H1 (cell line): ENCODE data around the gene TUT4. TPM values are rescaled to one million over a fixed set of nuclear protein-coding genes. Genes with fewer than 3 reads are reported as not detected.
A peak's percentile ranks its signal among the peaks of the same experiment; 100 is the strongest.

Experiments
- CTCF ChIA-PET: fragments of 300-600 bp; sonication (Branson Sonifier 250); formaldehyde crosslinking; loops from one replicate; lab custom pipeline; 2021; ENCODE audit not compliant: partially characterized antibody; lab: Charles Lee
- POLR2A ChIA-PET: fragments of 300-600 bp; sonication (Branson Sonifier 250); formaldehyde crosslinking; loops from one replicate; lab custom pipeline; 2021; ENCODE audit warnings: inconsistent platforms; ENCODE audit not compliant: partially characterized antibody; lab: Charles Lee
- DNase-seq, 2 experiments: peaks; one replicate each; pipeline versions ENCODE4 v3.0.0 to v3.0.0-alpha.2; 2010 to 2022; ENCODE audit warnings: low spot score in 2 of 2, low read depth in 1 of 2, mixed read lengths in 1 of 2
- FAIRE-seq: peaks from 2 replicates; lab custom pipeline; 2011; peaks lifted over from hg19 to GRCh38; lab: Jason Lieb, UNC
- H2AFZ ChIP-seq: 2 replicates; pipeline ENCODE4 v1.8.1; 2012; ENCODE audit warnings: low read length, inconsistent platforms
- H2AK5ac ChIP-seq: 2 replicates; pipeline ENCODE4 v1.6.1; 2013; ENCODE audit warnings: low read depth, low read length
- H2BK120ac ChIP-seq: replicated peaks from 2 replicates; pipeline ENCODE3; 2013; ENCODE audit warnings: low read depth, low read length, inconsistent platforms
- H2BK12ac ChIP-seq: 2 replicates; pipeline ENCODE4 v1.6.1; 2013; ENCODE audit warnings: low read depth, low read length
- H2BK15ac ChIP-seq: 2 replicates; pipeline ENCODE4 v1.6.1; 2013; ENCODE audit warnings: low read length
- H2BK20ac ChIP-seq: 2 replicates; pipeline ENCODE4 v1.6.1; 2013; ENCODE audit warnings: low read length
- H2BK5ac ChIP-seq: 2 replicates; pipeline ENCODE4 v1.6.1; 2013; ENCODE audit warnings: low read depth, low read length
- H3K14ac ChIP-seq: 2 replicates; pipeline ENCODE4 v1.6.1; 2013; ENCODE audit warnings: inconsistent platforms; ENCODE audit not compliant: insufficient read length
- H3K18ac ChIP-seq: 2 replicates; pipeline ENCODE4 v1.6.1; 2013; ENCODE audit warnings: low read length; ENCODE audit errors: extremely low read depth
- H3K23ac ChIP-seq: 2 replicates; pipeline ENCODE4 v1.6.1; 2013; ENCODE audit warnings: inconsistent platforms; ENCODE audit not compliant: insufficient read length
- H3K23me2 ChIP-seq: 2 replicates; pipeline ENCODE4 v1.6.1; 2013; ENCODE audit warnings: low read depth, low read length
- H3K27ac ChIP-seq: 2 replicates; pipeline ENCODE4 v1.6.1; 2011; ENCODE audit warnings: low read depth, low read length, inconsistent platforms
- H3K27me3 ChIP-seq, 4 experiments: replicated peaks in 1 of 4; 1 replicate in 1 of 4; 2 replicates in 3 of 4; pipeline versions ENCODE4 v1.6.1 to v1.8.1; 2011 to 2013; ENCODE audit warnings: low read length in 3 of 4, mild to moderate bottlenecking in 3 of 4, inconsistent platforms in 2 of 4, mixed read lengths in 2 of 4, moderate library complexity in 1 of 4; ENCODE audit not compliant: control insufficient read depth in 3 of 4, insufficient read depth in 3 of 4; ENCODE audit errors: extremely low read depth in 1 of 4
- H3K36me3 ChIP-seq, 4 experiments: 2 replicates each; pipeline versions ENCODE4 v1.6.1 to v1.8.1; 2011 to 2013; ENCODE audit warnings: mild to moderate bottlenecking in 4 of 4, low read length in 3 of 4, moderate library complexity in 2 of 4, control low read depth in 1 of 4, inconsistent platforms in 1 of 4; ENCODE audit not compliant: insufficient read depth in 4 of 4, control insufficient read depth in 2 of 4
- H3K4ac ChIP-seq: replicated peaks from 2 replicates; pipeline ENCODE3; 2013; ENCODE audit warnings: low read length, low read depth, mixed read lengths, inconsistent platforms; ENCODE audit not compliant: insufficient read length
- H3K4me1 ChIP-seq, 4 experiments: replicated peaks in 1 of 4; 1 replicate in 1 of 4; 2 replicates in 3 of 4; pipeline versions ENCODE4 v1.6.1 to v1.8.1; 2011 to 2013; ENCODE audit warnings: low read length in 3 of 4, inconsistent platforms in 2 of 4, mixed read lengths in 1 of 4; ENCODE audit not compliant: insufficient read depth in 4 of 4, control insufficient read depth in 3 of 4
- H3K4me2 ChIP-seq, 2 experiments: 2 replicates each; pipeline versions ENCODE4 v1.6.1 to v1.8.1; 2011 to 2013; ENCODE audit warnings: low read depth in 2 of 2, low read length in 2 of 2, control low read depth in 1 of 2, inconsistent platforms in 1 of 2, mild to moderate bottlenecking in 1 of 2; ENCODE audit not compliant: insufficient read depth in 1 of 2
- H3K4me3 ChIP-seq, 4 experiments: fragments of 200-600, 300-600 bp in 1 of 4; sonication (generic), shearing (Covaris generic), sonication (Bioruptor Twin) in 1 of 4; 2 replicates each; pipeline versions ENCODE4 v1.5.1 to v1.8.1; 2011 to 2016; ENCODE audit warnings: low read length in 4 of 4, low read depth in 3 of 4, control low read depth in 2 of 4, inconsistent platforms in 2 of 4, mild to moderate bottlenecking in 2 of 4, mixed read lengths in 1 of 4, moderate library complexity in 1 of 4; ENCODE audit not compliant: insufficient read depth in 2 of 4; ENCODE audit errors: extremely low read depth in 1 of 4
- H3K56ac ChIP-seq: replicated peaks from 2 replicates; pipeline ENCODE3; 2013; ENCODE audit warnings: low read depth, mild to moderate bottlenecking, mixed read lengths, low read length, inconsistent platforms; ENCODE audit not compliant: insufficient read length
- H3K79me1 ChIP-seq: 2 replicates; pipeline ENCODE4 v1.6.1; 2013; ENCODE audit warnings: low read depth, low read length, control low read depth
- H3K79me2 ChIP-seq, 2 experiments: 2 replicates each; pipeline versions ENCODE4 v1.6.1 to v1.8.1; 2012 to 2013; ENCODE audit warnings: low read length in 2 of 2, mild to moderate bottlenecking in 2 of 2, inconsistent platforms in 1 of 2; ENCODE audit not compliant: insufficient read depth in 2 of 2, control insufficient read depth in 1 of 2
- H3K9ac ChIP-seq, 4 experiments: replicated peaks in 1 of 4; 1 replicate in 1 of 4; 2 replicates in 3 of 4; pipeline versions ENCODE4 v1.6.1 to v1.8.1; 2011 to 2013; ENCODE audit warnings: low read depth in 3 of 4, low read length in 3 of 4, control low read depth in 2 of 4, mild to moderate bottlenecking in 2 of 4, moderate library complexity in 2 of 4, inconsistent platforms in 1 of 4; ENCODE audit errors: extremely low read depth in 1 of 4
- H3K9me3 ChIP-seq, 2 experiments: 2 replicates each; pipeline versions ENCODE4 v1.6.1 to v1.8.1; 2012 to 2013; ENCODE audit warnings: mild to moderate bottlenecking in 2 of 2, moderate library complexity in 2 of 2, control low read depth in 1 of 2, inconsistent platforms in 1 of 2, low read depth in 1 of 2, low read length in 1 of 2, mixed read lengths in 1 of 2; ENCODE audit not compliant: insufficient read depth in 2 of 2
- H4K20me1 ChIP-seq, 2 experiments: replicated peaks in 1 of 2; 2 replicates each; pipeline versions ENCODE3 to v1.8.1; 2011 to 2013; ENCODE audit warnings: inconsistent platforms in 2 of 2, low read length in 2 of 2, mild to moderate bottlenecking in 1 of 2; ENCODE audit not compliant: insufficient read depth in 2 of 2, control insufficient read depth in 1 of 2
- H4K5ac ChIP-seq: 2 replicates; pipeline ENCODE4 v1.6.1; 2013; ENCODE audit warnings: low read length, low read depth, mixed read lengths, inconsistent platforms; ENCODE audit not compliant: insufficient read length
- H4K8ac ChIP-seq: 2 replicates; pipeline ENCODE4 v1.8.0; 2013; ENCODE audit warnings: mild to moderate bottlenecking, moderate library complexity, low read length, inconsistent platforms; ENCODE audit not compliant: insufficient read depth; ENCODE audit errors: extremely low read depth
- H4K91ac ChIP-seq: replicated peaks from 2 replicates; pipeline ENCODE3; 2013; ENCODE audit warnings: low read length, mixed read lengths, inconsistent platforms; ENCODE audit not compliant: insufficient read length
- CHD2 ChIP-seq: IDR thresholded peaks from 2 replicates; pipeline ENCODE4 v1.6.1; 2012; ENCODE audit warnings: low read length, improper control_type of control experiment
- SP1 ChIP-seq: IDR thresholded peaks from 2 replicates; pipeline ENCODE4 v1.6.1; 2011; ENCODE audit warnings: low read depth, low read length
- YY1 ChIP-seq: IDR thresholded peaks from 2 replicates; pipeline ENCODE4 v1.6.1; 2011; ENCODE audit warnings: low read depth, mild to moderate bottlenecking, low read length
- WGBS, 2 experiments: shearing (Covaris generic) in 1 of 2; methylation state at CpG; one replicate each; pipeline versions ENCODE4 v1.1.6 to v1.1.7; 2013 to 2015; ENCODE audit warnings: low lambda C conversion rate in 2 of 2, mixed read lengths in 2 of 2, inconsistent platforms in 1 of 2, low coverage in 1 of 2, missing lambda C conversion rate in 1 of 2; ENCODE audit not compliant: insufficient replicate concordance in 2 of 2, insufficient coverage in 1 of 2, insufficient read length in 1 of 2; ENCODE audit errors: extremely low coverage in 1 of 2, missing lambda C conversion rate in 1 of 2; 5-methylcytosine and 5-hydroxymethylcytosine counted together
- polyA plus RNA-seq, 7 experiments: library from polyadenylated mRNA; depleted of rRNA in 3 of 7; stranded (reverse) in 5 of 7; unstranded in 2 of 7; fragments of >200 nt in 5 of 7; fragments of 200-250 nt in 2 of 7; gene quantifications; 1 replicate in 5 of 7; 2 replicates in 1 of 7; 4 replicates in 1 of 7; pipeline versions ENCODE4 v1.2.1 to v1.2.3, GENCODE V29; 2011 to 2013; ENCODE audit warnings: missing spikeins in 2 of 7, mixed read lengths in 2 of 7
- total RNA-seq: library from RNA; stranded (reverse); fragmentation: NEBNext Ultra II Directional; extraction: Animal tissue kit (Norgen Biotek cat#: 25700); gene quantifications from 2 replicates; pipeline ENCODE4 v1.2.1, GENCODE V29; 2021

TUT4 gene
- total and polyA plus RNA-seq, 2 of the 8 experiments (the other 6 are each of a cell fraction or from before 2014, with no cell fraction given) = 54.5 to 63.3 TPM

- Histone ChIP-seq H2AFZ (no peak overlapping the region), H3K27ac (no peak overlapping the region), H3K9ac (no peak overlapping the region), H3K18ac (no peak overlapping the region), H3K4me3 (no peak overlapping the region), H3K14ac (no peak overlapping the region), H3K36me3 (no peaks in the 10 kb centered on the region), H3K79me2 (no peaks in the 10 kb centered on the region), H3K79me1 (no peaks in the 10 kb centered on the region), H2BK5ac (no peak overlapping the region), H4K5ac (no peak overlapping the region), H3K23me2 (no peaks in the 10 kb centered on the region; the same call in 1 of the 2 replicates), H3K9me3 (no peaks in the 10 kb centered on the region), H3K23ac (no peak overlapping the region), H3K4ac (no peak overlapping the region), H4K8ac (no peak overlapping the region), H2AK5ac (no peak overlapping the region), H4K91ac (no peak overlapping the region), H2BK20ac (no peak overlapping the region), H3K27me3 (no peaks in the 10 kb centered on the region), H2BK120ac (no peak overlapping the region), H2BK12ac (no peak overlapping the region), H3K4me2 (no peak overlapping the region), H3K56ac (no peak overlapping the region), H4K20me1 (no peaks in the 10 kb centered on the region), H2BK15ac (no peak overlapping the region), H3K4me1 (0 out of 7 replicates have a peak, but pooled peaks cover 0 to 2% (median 0%) of the 10 kb centered on the region in 4 experiments)
- no peak for DNase-seq
- ChIA-PET POLR2A (no interaction called here), CTCF (no interaction called here)
- TF ChIP-seq CHD2 = peak; percentile 52; the same call in 1 of the 2 replicates
- peak; percentile 92 for TF ChIP-seq SP1
- TF ChIP-seq YY1 = no peak
- FAIRE-seq = no peak
- 67% methylated on average over 1 of the region's 1 CpG; no CpG with 5 or more reads in 1 of the 2 experiments for WGBS, 2 experiments
Observed at GRCh38 chr1:52571783-52572182, 18.9 kb upstream of the TUT4 start.
